C4-2B (cell line): ENCODE results near the gene NAA80.

ENCODE experiments used
- H3K27ac ChIP-seq: fragments of 450-650 bp; 2 replicates; pipeline ENCODE4 v1.5.1; 2017
- ZFX ChIP-seq: fragments of 450-650 bp; IDR thresholded peaks from 2 replicates; pipeline ENCODE4 v1.6.1; 2017
- TF ChIP-seq, protein P1 (sequence below): fragments of 450-650 bp; conservative IDR thresholded peaks from 2 replicates; pipeline ENCODE4 v1.5.1; 2017; ENCODE audit warnings: mild to moderate bottlenecking

The NAA80 gene

DNA sequence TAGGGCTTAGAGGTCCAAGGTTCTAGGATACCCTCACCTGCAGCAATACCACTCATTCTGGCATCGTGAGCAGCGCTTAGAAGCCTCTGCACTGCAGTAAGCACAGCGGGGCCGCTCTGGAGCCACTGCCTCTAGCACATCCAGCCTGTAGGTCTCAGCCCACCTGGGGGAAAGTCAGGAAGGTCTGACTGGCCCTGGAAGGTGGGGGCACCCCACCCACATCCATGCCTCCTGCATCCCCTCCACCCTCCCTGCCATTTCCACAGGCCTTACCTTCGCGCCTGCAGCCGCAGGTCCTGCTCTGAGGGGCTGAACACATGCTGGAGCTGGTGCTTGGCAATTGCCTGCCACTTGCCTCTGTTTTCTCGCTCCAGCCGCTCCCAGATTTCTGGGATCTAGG, 42.3 kb upstream of the NAA80 start:
- H3K27ac ChIP-seq: no peak overlapping the region
- TF ChIP-seq, protein P1, sequence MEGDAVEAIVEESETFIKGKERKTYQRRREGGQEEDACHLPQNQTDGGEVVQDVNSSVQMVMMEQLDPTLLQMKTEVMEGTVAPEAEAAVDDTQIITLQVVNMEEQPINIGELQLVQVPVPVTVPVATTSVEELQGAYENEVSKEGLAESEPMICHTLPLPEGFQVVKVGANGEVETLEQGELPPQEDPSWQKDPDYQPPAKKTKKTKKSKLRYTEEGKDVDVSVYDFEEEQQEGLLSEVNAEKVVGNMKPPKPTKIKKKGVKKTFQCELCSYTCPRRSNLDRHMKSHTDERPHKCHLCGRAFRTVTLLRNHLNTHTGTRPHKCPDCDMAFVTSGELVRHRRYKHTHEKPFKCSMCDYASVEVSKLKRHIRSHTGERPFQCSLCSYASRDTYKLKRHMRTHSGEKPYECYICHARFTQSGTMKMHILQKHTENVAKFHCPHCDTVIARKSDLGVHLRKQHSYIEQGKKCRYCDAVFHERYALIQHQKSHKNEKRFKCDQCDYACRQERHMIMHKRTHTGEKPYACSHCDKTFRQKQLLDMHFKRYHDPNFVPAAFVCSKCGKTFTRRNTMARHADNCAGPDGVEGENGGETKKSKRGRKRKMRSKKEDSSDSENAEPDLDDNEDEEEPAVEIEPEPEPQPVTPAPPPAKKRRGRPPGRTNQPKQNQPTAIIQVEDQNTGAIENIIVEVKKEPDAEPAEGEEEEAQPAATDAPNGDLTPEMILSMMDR: no peak
- TF ChIP-seq ZFX: no peak

DNA sequence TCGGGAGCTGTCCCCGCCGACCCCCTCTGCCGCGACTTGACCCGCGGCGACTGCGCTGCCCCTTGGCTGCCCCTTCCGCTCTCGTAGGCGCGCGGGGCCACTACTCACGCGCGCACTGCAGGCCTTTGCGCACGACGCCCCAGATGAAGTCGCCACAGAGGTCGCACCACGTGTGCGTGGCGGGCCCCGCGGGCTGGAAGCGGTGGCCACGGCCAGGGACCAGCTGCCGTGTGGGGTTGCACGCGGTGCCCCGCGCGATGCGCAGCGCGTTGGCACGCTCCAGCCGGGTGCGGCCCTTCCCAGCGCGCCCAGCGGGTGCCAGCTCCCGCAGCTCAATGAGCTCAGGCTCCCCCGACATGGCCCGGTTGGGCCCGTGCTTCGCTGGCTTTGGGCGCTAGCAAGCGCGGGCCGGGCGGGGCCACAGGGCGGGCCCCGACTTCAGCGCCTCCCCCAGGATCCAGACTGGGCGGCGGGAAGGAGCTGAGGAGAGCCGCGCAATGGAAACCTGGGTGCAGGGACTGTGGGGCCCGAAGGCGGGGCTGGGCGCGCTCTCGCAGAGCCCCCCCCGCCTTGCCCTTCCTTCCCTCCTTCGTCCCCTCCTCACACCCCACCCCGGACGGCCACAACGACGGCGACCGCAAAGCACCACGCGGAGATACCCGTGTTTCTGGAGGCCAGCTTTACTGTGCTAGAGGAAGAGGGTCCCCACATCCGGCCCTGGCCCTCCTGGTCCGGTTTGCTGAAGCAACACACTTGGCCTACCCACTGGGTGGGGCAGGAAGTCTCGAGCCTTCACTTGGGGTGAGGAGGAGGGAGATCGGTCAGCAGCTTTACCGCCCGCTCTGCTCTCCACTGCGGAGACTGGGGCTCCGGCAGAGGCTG, 41.5 kb upstream of the NAA80 start, which contains the start of gene RASSF1:
Gene RASSF1 (minus strand): TSS at position 389 of the 882 bp plus-strand sequence. CDS start 31 bp downstream, at position 358.
- no peak within 1 kb of the TSS for H3K27ac ChIP-seq
- TF ChIP-seq, protein P1: no peak
- no peak for TF ChIP-seq ZFX

DNA sequence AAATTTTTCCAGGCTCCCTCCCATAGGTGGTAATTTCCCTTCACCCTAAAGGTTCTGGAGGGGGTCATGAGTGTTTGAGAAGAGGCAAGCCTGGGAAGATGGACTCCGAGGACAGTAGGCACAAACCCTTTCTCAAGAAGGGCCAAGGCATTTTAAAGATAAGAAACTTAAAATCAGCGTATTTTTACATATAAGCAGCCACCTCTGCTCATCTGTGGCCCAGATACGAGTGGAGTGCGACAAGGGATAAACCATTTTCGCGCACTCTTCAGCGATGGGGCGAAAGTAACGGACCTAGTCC, 40.9 kb upstream of the NAA80 start:
- TF ChIP-seq ZFX: no peak
- TF ChIP-seq, protein P1: no peak
- H3K27ac ChIP-seq: no peak overlapping the region

DNA sequence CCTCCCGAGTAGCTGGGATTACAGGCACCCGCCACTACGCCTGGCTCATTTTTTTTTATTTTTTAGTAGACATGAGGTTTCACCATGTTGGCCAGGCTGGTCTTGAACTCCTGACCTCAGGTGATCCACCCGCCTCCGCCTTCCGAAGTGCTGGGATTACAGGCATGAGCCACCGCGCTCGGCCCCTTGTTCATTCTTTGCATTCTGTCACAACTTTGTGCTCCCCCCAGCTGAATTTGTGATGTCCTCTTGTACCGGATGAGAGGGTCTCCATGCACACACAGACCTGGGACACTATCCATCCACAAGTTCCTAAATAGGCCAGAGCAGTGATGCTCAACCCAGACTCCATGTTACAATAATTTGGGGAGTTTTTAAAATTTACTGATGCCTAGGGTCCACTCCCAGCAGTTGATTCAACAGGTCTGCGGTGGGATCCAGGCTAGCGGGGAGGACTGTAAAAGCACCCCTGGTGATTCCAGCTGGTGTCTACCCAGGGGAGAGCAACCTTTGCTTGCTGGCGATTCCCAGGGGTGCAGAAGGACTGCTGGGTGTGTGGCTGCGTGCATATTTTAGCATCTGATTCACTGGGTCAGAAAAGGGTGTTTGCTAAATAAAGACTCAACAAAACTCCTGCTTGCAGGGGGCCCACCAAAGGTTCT, 40.4 kb upstream of the NAA80 start:
- no peak for TF ChIP-seq ZFX
- TF ChIP-seq, protein P1: no peak
- H3K27ac ChIP-seq: no peak overlapping the region

DNA sequence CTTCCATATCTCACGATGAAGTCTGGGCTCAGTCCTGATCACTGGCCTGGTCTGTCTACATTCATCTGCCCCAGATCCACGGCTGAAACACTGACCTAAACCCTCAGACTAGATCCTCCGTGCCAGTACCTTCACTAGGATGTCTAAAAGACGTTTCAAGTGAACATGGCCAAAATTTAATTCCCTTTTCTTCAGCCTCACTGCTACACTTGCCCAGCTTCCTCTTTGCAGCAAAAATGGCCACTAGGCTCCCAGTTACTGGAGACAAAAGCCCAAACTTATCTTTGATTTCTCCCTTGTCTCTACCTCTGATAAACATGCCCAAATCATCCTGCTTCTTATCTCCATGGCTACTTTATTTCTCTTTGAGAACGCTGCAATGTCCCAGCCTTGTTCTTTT, 39.8 kb upstream of the NAA80 start:
- peak overlapping the region; percentile 97; the same call in 1 of the 2 replicates for H3K27ac ChIP-seq
- TF ChIP-seq, protein P1: no peak
- no peak for TF ChIP-seq ZFX

DNA sequence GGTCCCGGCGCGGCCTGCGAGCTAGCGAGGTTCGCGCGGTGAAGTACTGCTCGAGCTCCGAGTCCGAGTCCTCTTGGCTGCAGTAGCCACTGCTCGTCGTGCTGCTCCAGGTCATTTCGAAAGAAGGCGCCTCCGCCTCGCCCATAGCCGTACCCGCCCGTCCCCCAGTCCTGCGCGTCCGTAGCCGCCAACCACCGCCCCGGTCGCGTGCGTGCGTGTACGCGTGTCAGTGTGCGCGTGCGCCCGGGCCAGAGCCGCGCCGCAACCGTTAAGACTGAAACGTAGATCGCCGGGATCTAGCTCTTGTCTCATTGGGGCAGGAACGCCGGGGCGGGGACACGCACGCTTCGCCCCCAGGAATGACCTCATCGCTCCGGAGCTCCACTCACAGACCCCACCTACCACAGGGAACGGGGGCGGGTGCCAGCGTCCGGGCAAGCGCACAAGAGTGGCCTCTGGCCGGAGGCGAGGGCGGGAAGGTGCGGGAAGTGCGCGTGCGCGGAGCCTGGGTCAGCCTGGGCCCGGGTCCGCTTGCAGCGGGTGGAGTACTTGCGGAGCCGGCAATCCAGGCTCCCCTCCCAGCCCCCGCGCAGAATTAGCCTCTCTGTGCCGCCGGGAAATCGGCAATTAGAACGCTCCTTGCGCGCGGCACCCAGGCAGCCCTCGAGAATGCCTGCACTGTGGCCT, 38.1 kb upstream of the NAA80 start:
- H3K27ac ChIP-seq: peak overlapping the region; percentile 97
- TF ChIP-seq, protein P1: no peak
- no peak for TF ChIP-seq ZFX
